ENCODE results near the gene UBA1. TPM values are rescaled to one million over a fixed set of nuclear protein-coding genes. Genes with fewer than 3 reads are reported as not detected.

UBA1 gene
- total and polyA plus RNA-seq, 9 donors = 73.7 to 148 (median 128) TPM

DNA sequence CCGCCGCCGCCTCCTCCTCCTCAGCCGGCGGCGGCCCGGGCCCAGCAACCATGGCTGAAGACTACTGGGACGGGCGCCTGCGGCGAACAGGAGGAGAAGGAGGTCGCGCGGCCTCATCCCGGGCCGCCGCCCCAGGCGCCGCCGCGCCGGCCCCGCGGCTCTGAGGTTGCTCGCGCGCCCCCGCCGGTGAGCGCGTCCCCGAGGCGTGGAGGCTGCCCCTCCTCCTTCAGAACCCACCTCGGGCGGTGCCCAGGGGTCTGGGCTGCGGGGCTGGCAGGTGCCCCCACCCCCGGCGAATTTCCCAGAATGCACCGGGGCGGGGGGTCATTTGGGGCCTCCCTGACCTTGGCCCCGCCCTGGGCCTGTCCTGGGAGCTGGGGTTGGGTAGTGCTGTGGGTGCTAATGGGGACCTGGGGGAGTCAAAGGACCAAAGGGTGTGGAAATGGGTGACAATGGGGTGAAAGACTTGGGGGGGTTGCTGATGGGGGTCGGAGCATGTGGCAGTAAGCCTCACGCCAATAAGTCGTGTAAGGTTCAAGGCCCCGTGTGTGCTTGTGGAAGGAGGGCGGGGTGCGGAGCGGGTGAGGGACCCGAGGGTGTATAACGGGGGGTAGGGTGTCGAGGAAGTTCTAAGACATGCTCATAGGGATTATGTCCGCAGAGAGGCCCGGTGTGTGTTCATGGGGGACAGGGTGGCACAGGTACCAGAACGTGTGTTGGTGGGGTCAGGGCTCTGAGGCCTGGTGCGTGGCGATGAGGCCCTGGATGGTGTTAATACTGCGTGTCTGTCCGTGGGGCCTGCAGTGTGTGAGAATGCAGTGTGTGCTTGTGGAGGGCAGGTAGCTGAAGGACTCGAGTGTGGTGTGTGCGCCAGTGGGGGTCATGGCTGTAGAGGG, 25.5 kb downstream of the UBA1 start:
- peak; percentile 59 for DNase-seq
- 15% methylated on average over 40 of the region's 60 CpGs for WGBS (ENCODE audit: insufficient coverage)

DNA sequence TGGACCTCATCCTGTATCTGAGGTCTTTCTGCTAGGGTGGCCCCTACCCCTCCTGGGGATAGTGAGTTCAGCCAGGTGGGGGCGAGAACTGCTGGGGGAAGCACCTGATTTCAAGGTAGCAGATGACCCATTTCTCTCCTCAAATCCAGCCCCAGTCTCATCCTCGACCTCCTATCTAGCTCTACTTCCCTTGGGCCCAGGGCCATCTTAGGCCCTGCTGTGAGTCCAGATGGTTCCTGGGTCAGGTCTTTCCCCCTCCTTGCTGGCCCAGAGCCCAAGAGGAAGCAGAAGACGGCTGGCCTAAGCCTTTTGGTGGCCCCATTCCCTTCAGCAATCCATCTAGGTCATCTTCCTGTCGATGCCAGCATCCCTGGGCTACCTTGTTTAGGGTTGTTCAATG, 28.1 kb downstream of the UBA1 start:
- Histone ChIP-seq H3K9me3 (replicated peaks; ENCODE audit: control insufficient read depth, low read depth, low read length) (no peaks in the 10 kb centered on the region), H3K27me3 (ENCODE audit: control insufficient read depth, insufficient read depth, low read length) (peaks cover 32% of the 10 kb centered on the region), H3K4me3 (ENCODE audit: low read length) (no peak overlapping the region), H3K4me1 (ENCODE audit: control insufficient read depth, insufficient read depth, low read length) (peaks cover 25% of the 10 kb centered on the region), H3K27ac (ENCODE audit: low read length) (no peak overlapping the region), H3K36me3 (ENCODE audit: control insufficient read depth, insufficient read depth, low read length) (peaks cover 49% of the 10 kb centered on the region)
- 83% methylated on average over 2 of the region's 4 CpGs for WGBS (ENCODE audit: insufficient coverage)
- DNase-seq = no peak

More for the DNA sequence above, 25.5 kb downstream of the UBA1 start:
- Histone ChIP-seq H3K27me3 (ENCODE audit: control insufficient read depth, insufficient read depth, low read length) (peaks cover 18% of the 10 kb centered on the region), H3K36me3 (ENCODE audit: control insufficient read depth, insufficient read depth, low read length) (peaks cover 48% of the 10 kb centered on the region), H3K27ac (ENCODE audit: low read length) (peak overlapping the region; percentile 98), H3K9me3 (replicated peaks; ENCODE audit: control insufficient read depth, low read depth, low read length) (no peaks in the 10 kb centered on the region), H3K4me3 (ENCODE audit: low read length) (peak overlapping the region; percentile 75), H3K4me1 (ENCODE audit: control insufficient read depth, insufficient read depth, low read length) (peaks cover 29% of the 10 kb centered on the region)

DNA sequence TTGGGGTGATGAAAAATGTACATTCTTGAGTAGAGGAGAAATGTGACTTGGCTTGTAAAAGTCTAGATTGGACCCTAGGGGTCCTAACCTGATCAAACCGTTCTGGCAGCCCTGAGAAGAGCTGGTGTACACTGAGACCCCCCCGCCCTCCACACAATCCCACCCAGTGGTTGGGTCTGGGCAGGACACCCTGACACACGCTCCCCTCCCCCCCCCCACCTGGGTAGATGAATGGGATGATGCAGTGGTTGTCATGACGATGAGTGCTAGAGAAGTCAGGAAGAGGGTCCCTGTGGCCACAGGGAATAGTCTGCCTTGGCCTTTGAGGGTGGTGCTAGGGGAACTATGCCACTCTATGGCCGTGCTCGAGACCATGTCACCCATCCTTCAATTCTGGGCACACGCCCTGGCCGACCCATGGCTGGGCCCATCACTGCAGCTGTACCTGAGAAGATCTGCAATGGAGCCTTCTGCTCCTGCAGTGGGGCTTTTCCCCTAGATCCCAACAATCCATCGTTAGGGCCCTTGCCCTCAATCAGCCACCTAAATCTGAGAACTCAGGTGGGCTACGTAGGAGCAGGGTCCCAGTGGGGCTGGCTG, 29.2 kb downstream of the UBA1 start:
- Histone ChIP-seq H3K36me3 (ENCODE audit: control insufficient read depth, insufficient read depth, low read length) (peaks cover 56% of the 10 kb centered on the region), H3K4me1 (ENCODE audit: control insufficient read depth, insufficient read depth, low read length) (peaks cover 17% of the 10 kb centered on the region), H3K4me3 (ENCODE audit: low read length) (no peak overlapping the region), H3K9me3 (replicated peaks; ENCODE audit: control insufficient read depth, low read depth, low read length) (no peaks in the 10 kb centered on the region), H3K27me3 (ENCODE audit: control insufficient read depth, insufficient read depth, low read length) (peaks cover 36% of the 10 kb centered on the region), H3K27ac (ENCODE audit: low read length) (no peak overlapping the region)
- WGBS (ENCODE audit: insufficient coverage) = 92% methylated on average over 5 of the region's 10 CpGs
- DNase-seq = no peak

DNA sequence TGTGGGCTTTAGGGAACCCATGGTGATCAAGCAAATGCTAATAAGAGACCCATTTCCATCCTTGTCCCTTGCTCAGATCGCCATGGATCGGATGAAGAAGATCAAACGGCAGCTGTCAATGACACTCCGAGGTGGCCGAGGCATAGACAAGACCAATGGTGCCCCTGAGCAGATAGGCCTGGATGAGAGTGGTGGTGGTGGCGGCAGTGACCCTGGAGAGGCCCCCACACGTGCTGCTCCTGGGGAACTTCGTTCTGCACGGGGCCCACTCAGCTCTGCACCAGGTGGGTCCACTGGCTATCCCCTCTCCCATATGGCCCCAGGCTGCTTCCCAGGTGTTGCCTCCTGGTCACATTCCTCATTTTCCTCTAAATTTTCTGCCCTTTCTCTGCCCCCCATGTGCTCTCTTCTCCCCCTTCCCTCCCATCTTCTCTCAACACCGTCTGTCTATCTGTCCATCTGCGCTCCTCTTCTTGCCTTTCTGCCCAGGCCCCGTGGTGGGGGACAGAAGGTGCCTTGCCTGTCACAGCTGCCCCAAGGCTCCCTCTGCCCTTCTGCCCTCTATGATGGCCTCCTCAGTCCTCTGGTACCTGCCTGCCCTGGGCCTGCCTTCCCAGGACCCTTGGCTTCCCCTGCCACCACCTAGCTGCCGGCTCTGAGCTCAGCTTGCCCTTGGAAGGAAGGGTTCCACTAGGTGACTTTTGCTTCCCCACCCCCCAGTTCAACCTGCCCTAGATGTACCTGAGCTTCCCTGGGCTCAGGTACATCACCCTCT, 30.0 kb downstream of the UBA1 start:
- Histone ChIP-seq H3K4me1 (ENCODE audit: control insufficient read depth, insufficient read depth, low read length) (peaks cover 17% of the 10 kb centered on the region), H3K4me3 (ENCODE audit: low read length) (no peak overlapping the region), H3K27me3 (ENCODE audit: control insufficient read depth, insufficient read depth, low read length) (peaks cover 39% of the 10 kb centered on the region), H3K27ac (ENCODE audit: low read length) (no peak overlapping the region), H3K36me3 (ENCODE audit: control insufficient read depth, insufficient read depth, low read length) (peaks cover 60% of the 10 kb centered on the region), H3K9me3 (replicated peaks; ENCODE audit: control insufficient read depth, low read depth, low read length) (no peaks in the 10 kb centered on the region)
- DNase-seq = no peak
- WGBS (ENCODE audit: insufficient coverage) = 93% methylated on average over 11 of the region's 13 CpGs

DNA sequence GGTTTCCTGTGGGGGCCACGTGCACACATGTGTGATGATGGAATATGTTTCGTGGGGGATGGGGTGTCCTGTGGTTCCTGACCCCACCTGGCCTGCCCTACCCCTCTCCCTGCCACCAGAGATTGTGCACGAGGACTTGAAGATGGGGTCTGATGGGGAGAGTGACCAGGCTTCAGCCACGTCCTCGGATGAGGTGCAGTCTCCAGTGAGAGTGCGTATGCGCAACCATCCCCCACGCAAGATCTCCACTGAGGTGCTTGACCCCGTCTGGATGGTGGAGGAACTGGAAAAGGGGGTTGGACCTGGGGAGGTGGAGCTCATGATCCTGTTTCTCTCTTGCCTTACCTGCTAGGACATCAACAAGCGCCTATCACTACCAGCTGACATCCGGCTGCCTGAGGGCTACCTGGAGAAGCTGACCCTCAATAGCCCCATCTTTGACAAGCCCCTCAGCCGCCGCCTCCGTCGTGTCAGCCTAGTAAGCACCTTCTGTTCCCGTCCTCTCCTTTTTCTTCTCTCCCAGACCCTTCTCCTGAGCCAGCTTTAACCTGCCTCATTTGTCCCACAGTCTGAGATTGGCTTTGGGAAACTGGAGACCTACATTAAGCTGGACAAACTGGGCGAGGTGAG, 30.8 kb downstream of the UBA1 start:
- WGBS (ENCODE audit: insufficient coverage) = 96% methylated on average over 13 of the region's 17 CpGs
- H3K36me3 ChIP-seq (ENCODE audit: control insufficient read depth, insufficient read depth, low read length) = peaks cover 67% of the 10 kb centered on the region
- peaks cover 43% of the 10 kb centered on the region for H3K27me3 ChIP-seq (ENCODE audit: control insufficient read depth, insufficient read depth, low read length)
- H3K4me1 ChIP-seq (ENCODE audit: control insufficient read depth, insufficient read depth, low read length) = peaks cover 12% of the 10 kb centered on the region
- H3K9me3 ChIP-seq (replicated peaks; ENCODE audit: control insufficient read depth, low read depth, low read length) = no peaks in the 10 kb centered on the region
- no peak for DNase-seq
- H3K27ac ChIP-seq (ENCODE audit: low read length) = no peak overlapping the region
- no peak overlapping the region for H3K4me3 ChIP-seq (ENCODE audit: low read length)

DNA sequence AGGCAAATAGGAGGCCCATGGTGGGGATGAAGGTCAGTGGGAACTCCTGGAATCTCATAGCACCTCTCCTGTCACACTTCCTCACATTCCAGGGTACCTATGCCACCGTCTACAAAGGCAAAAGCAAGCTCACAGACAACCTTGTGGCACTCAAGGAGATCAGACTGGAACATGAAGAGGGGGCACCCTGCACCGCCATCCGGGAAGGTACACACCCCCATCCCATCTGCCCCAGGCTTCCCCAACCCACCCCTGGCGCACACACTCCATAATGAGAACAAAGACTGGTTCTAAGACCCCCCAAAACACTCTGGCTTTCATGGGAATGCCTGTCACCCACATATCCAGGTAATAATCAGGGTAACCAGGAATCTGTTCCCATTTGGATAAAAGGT, 31.3 kb downstream of the UBA1 start:
- 100% methylated on average over 4 of the region's 4 CpGs for WGBS (ENCODE audit: insufficient coverage)
- Histone ChIP-seq H3K4me3 (ENCODE audit: low read length) (no peak overlapping the region), H3K9me3 (replicated peaks; ENCODE audit: control insufficient read depth, low read depth, low read length) (no peaks in the 10 kb centered on the region), H3K4me1 (ENCODE audit: control insufficient read depth, insufficient read depth, low read length) (peaks cover 7% of the 10 kb centered on the region), H3K27ac (ENCODE audit: low read length) (no peak overlapping the region), H3K36me3 (ENCODE audit: control insufficient read depth, insufficient read depth, low read length) (peaks cover 70% of the 10 kb centered on the region), H3K27me3 (ENCODE audit: control insufficient read depth, insufficient read depth, low read length) (peaks cover 44% of the 10 kb centered on the region)
- DNase-seq = no peak

DNA sequence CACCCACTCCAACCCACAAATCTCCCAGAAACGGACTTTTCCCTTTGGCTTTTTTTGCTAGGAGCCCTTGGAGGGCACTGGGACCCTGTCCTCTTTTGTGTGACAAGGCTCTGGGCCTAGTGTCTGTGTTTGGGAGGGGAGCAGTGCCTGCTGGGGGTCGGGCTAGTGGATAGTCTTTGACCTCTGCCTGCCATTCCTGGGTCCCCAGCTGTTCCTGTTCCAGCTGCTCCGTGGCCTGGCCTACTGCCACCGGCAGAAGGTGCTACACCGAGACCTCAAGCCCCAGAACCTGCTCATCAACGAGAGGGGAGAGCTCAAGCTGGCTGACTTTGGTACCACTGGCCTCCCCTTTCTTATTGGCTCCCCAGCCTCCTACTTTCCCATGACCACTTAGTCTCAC, 32.4 kb downstream of the UBA1 start:
- Histone ChIP-seq H3K36me3 (ENCODE audit: control insufficient read depth, insufficient read depth, low read length) (peaks cover 75% of the 10 kb centered on the region), H3K9me3 (replicated peaks; ENCODE audit: control insufficient read depth, low read depth, low read length) (no peaks in the 10 kb centered on the region), H3K27ac (ENCODE audit: low read length) (no peak overlapping the region), H3K27me3 (ENCODE audit: control insufficient read depth, insufficient read depth, low read length) (peaks cover 49% of the 10 kb centered on the region), H3K4me1 (ENCODE audit: control insufficient read depth, insufficient read depth, low read length) (no peaks in the 10 kb centered on the region), H3K4me3 (ENCODE audit: low read length) (no peak overlapping the region)
- no peak for DNase-seq
- WGBS (ENCODE audit: insufficient coverage) = 86% methylated on average over 5 of the region's 6 CpGs

DNA sequence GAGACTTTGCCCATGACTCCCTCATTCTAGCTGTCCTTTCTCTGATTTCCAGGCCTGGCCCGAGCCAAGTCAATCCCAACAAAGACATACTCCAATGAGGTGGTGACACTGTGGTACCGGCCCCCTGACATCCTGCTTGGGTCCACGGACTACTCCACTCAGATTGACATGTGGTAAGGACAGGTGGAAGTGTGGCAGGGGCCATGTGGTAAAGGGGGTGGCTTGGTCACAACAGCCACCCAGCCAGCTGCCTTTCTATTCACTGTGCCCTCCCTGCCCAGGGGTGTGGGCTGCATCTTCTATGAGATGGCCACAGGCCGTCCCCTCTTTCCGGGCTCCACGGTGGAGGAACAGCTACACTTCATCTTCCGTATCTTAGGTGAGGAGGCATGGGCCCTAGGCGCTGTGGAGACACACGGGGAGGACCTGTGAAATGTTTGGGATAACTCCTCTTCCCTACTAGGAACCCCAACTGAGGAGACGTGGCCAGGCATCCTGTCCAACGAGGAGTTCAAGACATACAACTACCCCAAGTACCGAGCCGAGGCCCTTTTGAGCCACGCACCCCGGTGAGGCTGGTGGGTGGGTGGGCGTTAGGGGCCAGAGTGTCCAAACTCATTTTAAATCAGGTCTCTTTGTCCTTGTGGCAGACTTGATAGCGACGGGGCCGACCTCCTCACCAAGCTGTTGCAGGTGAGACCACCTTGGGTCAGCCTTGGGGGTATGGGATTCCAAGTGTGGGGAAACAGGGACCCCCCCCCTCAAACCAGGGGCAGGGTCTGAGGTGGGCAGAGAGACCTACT, 33.1 kb downstream of the UBA1 start:
- Histone ChIP-seq H3K27me3 (ENCODE audit: control insufficient read depth, insufficient read depth, low read length) (peaks cover 54% of the 10 kb centered on the region), H3K4me1 (ENCODE audit: control insufficient read depth, insufficient read depth, low read length) (no peaks in the 10 kb centered on the region), H3K27ac (ENCODE audit: low read length) (no peak overlapping the region), H3K9me3 (replicated peaks; ENCODE audit: control insufficient read depth, low read depth, low read length) (no peaks in the 10 kb centered on the region), H3K4me3 (ENCODE audit: low read length) (no peak overlapping the region), H3K36me3 (ENCODE audit: control insufficient read depth, insufficient read depth, low read length) (peaks cover 70% of the 10 kb centered on the region)
- no peak for DNase-seq
- WGBS (ENCODE audit: insufficient coverage) = 96% methylated on average over 4 of the region's 19 CpGs

DNA sequence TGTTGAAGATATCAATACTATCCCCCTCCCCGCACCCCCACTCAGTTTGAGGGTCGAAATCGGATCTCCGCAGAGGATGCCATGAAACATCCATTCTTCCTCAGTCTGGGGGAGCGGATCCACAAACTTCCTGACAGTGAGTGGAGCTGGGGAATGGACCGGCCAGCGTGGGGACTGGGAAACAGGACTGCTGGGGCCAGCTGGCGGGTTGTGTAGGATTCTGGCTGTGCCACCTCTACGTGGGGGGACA, 33.6 kb downstream of the UBA1 start:
- H3K4me3 ChIP-seq (ENCODE audit: low read length) = no peak overlapping the region
- H3K27me3 ChIP-seq (ENCODE audit: control insufficient read depth, insufficient read depth, low read length) = peaks cover 56% of the 10 kb centered on the region
- peaks cover 2% of the 10 kb centered on the region for H3K4me1 ChIP-seq (ENCODE audit: control insufficient read depth, insufficient read depth, low read length)
- no peaks in the 10 kb centered on the region for H3K9me3 ChIP-seq (replicated peaks; ENCODE audit: control insufficient read depth, low read depth, low read length)
- DNase-seq = no peak
- no peak overlapping the region for H3K27ac ChIP-seq (ENCODE audit: low read length)
- 93% methylated on average over 3 of the region's 9 CpGs for WGBS (ENCODE audit: insufficient coverage)
- H3K36me3 ChIP-seq (ENCODE audit: control insufficient read depth, insufficient read depth, low read length) = peaks cover 66% of the 10 kb centered on the region
